ENCODE data around the gene NR3C2. TPM values are rescaled to one million over a fixed set of nuclear protein-coding genes. Genes with fewer than 3 reads are reported as not detected.

The NR3C2 gene
- total RNA-seq, 1 donor from 2014 or later = 2.7 TPM

- H3K36me3 Mint-ChIP-seq (ENCODE audit: insufficient read depth) = peaks cover 18% of the 10 kb centered on the region
- H3K4me3 Mint-ChIP-seq (ENCODE audit: low read depth) = no peak overlapping the region
- no peak for TF ChIP-seq CTCF (IDR thresholded peaks at IDR 0.05; ENCODE audit: unreplicated experiment)
- H3K9me3 Mint-ChIP-seq (ENCODE audit: low read depth) = peaks cover 3% of the 10 kb centered on the region
- H3K4me1 Mint-ChIP-seq (ENCODE audit: low read depth) = no peaks in the 10 kb centered on the region
- H3K27ac Mint-ChIP-seq = no peak overlapping the region
- H3K27me3 Mint-ChIP-seq = no peaks in the 10 kb centered on the region
- no peak for DNase-seq (ENCODE audit: low spot score, unreplicated experiment)
These were observed 364.2 kb downstream of the NR3C2 start for GRCh38 chr4:148078061-148078460.

GRCh38 chr4:148077581-148077980 lies 364.6 kb downstream of the NR3C2 start:
- H3K27me3 Mint-ChIP-seq = no peaks in the 10 kb centered on the region
- peaks cover 18% of the 10 kb centered on the region for H3K36me3 Mint-ChIP-seq (ENCODE audit: insufficient read depth)
- H3K9me3 Mint-ChIP-seq (ENCODE audit: low read depth) = peaks cover 3% of the 10 kb centered on the region
- H3K27ac Mint-ChIP-seq = no peak overlapping the region
- no peak for DNase-seq (ENCODE audit: low spot score, unreplicated experiment)
- no peaks in the 10 kb centered on the region for H3K4me1 Mint-ChIP-seq (ENCODE audit: low read depth)
- TF ChIP-seq CTCF (IDR thresholded peaks at IDR 0.05; ENCODE audit: unreplicated experiment) = no peak
- H3K4me3 Mint-ChIP-seq (ENCODE audit: low read depth) = no peak overlapping the region

- Mint-ChIP-seq H3K27ac (no peak overlapping the region), H3K27me3 (no peaks in the 10 kb centered on the region), H3K36me3 (ENCODE audit: insufficient read depth) (peaks cover 18% of the 10 kb centered on the region), H3K4me3 (ENCODE audit: low read depth) (no peak overlapping the region), H3K9me3 (ENCODE audit: low read depth) (peaks cover 3% of the 10 kb centered on the region), H3K4me1 (ENCODE audit: low read depth) (no peaks in the 10 kb centered on the region)
- DNase-seq (ENCODE audit: low spot score, unreplicated experiment) = no peak
- no peak for TF ChIP-seq CTCF (IDR thresholded peaks at IDR 0.05; ENCODE audit: unreplicated experiment)
These were observed 365.2 kb downstream of the NR3C2 start for GRCh38 chr4:148076964-148077363.

GRCh38 chr4:148075438-148075837 lies 366.8 kb downstream of the NR3C2 start:
- TF ChIP-seq CTCF (IDR thresholded peaks at IDR 0.05; ENCODE audit: unreplicated experiment) = no peak
- Mint-ChIP-seq H3K27ac (no peak overlapping the region), H3K4me3 (ENCODE audit: low read depth) (no peak overlapping the region), H3K36me3 (ENCODE audit: insufficient read depth) (peaks cover 13% of the 10 kb centered on the region), H3K4me1 (ENCODE audit: low read depth) (no peaks in the 10 kb centered on the region), H3K9me3 (ENCODE audit: low read depth) (peaks cover 3% of the 10 kb centered on the region), H3K27me3 (no peaks in the 10 kb centered on the region)
- DNase-seq (ENCODE audit: low spot score, unreplicated experiment) = no peak

GRCh38 chr4:148074462-148074861 lies 367.8 kb downstream of the NR3C2 start:
- H3K4me3 Mint-ChIP-seq (ENCODE audit: low read depth) = no peak overlapping the region
- peaks cover 3% of the 10 kb centered on the region for H3K9me3 Mint-ChIP-seq (ENCODE audit: low read depth)
- H3K27ac Mint-ChIP-seq = no peak overlapping the region
- peaks cover 13% of the 10 kb centered on the region for H3K36me3 Mint-ChIP-seq (ENCODE audit: insufficient read depth)
- H3K4me1 Mint-ChIP-seq (ENCODE audit: low read depth) = no peaks in the 10 kb centered on the region
- TF ChIP-seq CTCF (IDR thresholded peaks at IDR 0.05; ENCODE audit: unreplicated experiment) = no peak
- no peak for DNase-seq (ENCODE audit: low spot score, unreplicated experiment)
- H3K27me3 Mint-ChIP-seq = no peaks in the 10 kb centered on the region
